HG03442 (cell line): ENCODE results near the gene AGAP1.

Experiments
- ATAC-seq: cut with Tn5 transposase; IDR thresholded peaks from one replicate; pipeline ENCODE4 v1.9.1; 2021; ENCODE audit warnings: mild to moderate bottlenecking, moderate library complexity; ENCODE audit not compliant: unreplicated experiment

AGAP1 gene

DNA sequence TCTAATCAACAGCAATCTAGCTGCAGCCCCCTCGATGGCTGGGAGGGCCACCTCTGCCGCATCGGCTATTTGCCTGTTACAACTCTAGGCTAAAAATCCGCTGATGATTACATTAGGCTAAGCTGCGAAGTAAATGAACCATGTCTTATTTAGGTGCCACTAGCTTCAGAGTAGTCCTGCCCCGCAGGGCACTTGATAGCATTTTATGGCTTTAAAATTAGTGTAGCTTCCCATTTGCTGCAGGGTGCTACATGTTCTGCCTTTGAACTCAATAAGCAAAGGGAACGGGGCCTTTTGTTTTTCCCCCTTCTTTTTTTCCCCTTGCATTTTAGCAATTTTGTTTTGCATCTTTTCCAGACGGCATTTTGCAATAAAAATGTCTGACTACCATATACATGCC lies 404.1 kb downstream of the AGAP1 start:
- ATAC-seq, result no peak

DNA sequence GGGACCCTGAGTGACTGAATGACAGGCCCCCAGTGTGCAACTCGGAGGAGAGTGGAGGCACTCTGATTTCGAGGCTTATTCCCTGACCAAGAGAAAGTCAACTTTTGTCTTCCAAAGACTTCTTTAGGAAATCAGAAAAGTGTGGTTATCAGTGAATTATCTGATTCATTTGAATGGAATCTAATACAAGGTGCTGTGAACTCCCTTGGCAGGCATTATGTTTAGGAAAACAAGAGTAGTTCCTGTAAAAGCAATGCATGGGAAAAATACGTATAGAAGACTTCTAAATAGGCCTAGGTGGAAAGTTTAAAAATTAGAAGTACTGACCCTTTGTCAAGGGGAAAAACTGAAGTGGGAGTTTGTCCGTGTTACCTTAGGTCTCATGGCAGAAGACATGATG lies 404.9 kb downstream of the AGAP1 start:
- no peak for ATAC-seq

DNA sequence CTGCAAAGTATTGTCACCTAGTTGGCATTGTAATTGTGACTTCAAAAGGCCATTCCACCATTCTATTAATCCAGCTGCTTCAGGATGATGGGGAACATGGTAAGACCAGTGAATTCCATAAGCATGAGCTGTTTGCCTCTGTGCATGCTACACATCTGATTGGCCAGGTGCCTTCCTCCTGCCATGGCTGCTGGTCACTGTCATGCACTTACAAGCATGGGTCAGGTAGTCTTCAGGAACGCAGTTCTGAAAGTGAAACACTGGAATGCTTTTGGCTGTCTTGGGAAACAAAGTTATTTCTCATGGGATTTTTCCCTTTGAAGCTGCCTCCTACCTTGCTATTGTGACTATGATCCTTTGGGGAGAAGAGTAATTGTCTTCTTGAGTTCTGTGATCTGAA lies 406.8 kb downstream of the AGAP1 start:
- ATAC-seq, result no peak

DNA sequence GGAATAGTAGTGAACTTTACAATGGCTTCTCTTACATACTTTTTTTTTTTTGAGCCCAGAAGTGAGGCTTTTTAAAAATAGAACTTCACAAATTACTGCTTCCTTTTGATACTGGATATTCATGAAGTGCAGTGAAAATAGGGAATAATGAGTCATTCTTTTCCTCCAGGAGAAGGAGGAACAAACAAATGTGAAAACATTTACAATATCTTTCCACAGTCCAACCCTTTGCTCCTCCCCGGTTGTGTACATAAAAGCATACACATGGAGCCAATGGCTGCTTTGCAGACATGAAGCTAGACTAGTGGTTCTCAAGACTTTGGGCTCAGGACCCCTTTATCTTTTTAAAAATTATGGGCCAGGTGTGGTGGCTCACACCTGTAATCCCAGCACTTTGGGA lies 407.4 kb downstream of the AGAP1 start:
- no peak for ATAC-seq

DNA sequence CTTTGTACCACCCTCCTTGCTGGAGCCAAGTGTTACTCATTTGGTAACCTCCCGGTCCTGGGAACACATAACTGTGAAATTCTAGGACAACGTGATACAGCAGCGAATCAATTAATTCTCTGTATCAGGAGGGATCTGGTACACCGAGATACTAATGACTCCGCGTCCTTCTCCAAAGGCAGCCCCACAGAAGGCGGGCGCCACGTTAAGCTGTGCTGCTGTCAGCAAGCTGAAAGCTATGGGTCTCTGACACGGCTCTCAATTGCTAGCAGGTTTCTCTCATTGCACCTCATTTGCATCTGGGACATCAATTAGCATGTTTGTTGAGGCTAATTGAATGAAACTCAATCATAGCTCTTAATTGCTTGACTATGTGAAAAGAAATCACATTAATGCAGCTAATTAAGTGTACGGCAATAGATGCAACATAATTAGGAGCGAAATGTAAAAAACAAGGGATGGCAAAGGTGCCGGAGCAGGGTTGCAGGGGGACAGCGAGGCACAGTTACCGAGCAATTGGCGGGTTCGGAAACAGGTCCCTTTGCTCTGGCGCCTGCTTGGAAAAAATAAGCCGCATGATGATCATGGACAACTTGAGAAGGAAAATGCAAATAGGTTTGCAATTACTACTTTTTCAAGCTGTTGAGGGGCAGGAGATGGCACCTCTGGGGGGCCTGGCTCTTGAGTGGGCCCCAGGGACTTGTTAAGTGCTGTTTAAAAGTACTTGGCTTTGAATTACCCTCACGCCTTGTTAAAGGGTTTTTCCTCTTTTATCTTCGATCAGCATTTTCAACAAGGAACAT lies 410.1 kb downstream of the AGAP1 start:
- no peak for ATAC-seq

DNA sequence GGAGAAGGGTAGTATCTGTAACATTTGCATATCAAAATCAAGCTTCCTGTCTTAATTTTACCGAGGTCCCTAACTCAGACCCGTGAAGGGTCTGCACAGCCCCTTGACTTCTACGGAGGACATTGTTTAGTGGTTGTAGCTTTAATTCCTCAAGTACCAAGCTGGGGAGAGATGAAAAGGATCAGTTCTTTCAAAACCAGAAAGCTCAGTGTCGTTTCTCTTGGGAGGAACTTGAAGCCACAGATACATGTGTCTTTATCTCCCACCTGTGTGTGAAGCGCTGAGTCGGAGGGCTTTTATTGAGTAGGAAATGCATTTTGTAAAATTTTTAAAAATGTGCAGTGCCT lies 410.7 kb downstream of the AGAP1 start:
- no peak for ATAC-seq

DNA sequence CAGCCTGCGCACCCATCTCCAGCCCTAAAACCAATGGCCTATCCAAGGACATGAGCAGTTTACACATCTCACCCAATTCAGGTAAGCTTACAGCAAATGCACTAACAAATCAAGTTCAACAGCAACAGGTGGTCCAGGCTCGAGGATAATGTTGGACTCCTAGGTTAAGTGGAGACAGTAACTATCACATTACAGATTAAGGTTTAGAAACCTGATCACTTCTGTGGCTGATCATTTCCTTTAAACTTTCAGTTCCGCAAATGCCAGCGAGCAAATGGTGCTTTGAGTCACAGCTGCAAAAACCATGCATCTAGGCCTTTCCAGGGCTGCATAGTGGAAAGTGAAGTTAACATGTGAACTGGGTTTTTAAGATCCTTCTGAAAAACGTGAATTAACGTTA lies 415.0 kb downstream of the AGAP1 start:
- ATAC-seq, result peak; percentile 96

DNA sequence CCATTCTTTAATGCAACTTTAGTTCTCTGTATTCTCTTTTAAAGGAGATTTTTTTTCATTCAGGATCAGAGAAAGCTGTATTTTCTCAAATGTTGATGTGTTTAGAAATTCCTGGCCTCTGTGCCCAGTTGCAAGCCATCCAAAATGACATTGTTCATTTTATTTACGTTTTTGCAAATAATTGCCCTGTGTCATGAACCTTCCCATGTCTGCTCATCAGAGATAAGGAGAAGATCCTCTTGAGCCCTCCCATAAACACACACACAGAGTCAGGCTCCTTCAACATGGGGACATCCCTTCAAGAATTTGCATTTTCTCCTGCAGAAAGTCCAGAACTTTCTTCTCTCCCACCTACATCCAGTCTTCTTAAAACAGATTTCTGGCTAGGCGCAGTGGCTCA lies 415.5 kb downstream of the AGAP1 start:
- no peak for ATAC-seq

DNA sequence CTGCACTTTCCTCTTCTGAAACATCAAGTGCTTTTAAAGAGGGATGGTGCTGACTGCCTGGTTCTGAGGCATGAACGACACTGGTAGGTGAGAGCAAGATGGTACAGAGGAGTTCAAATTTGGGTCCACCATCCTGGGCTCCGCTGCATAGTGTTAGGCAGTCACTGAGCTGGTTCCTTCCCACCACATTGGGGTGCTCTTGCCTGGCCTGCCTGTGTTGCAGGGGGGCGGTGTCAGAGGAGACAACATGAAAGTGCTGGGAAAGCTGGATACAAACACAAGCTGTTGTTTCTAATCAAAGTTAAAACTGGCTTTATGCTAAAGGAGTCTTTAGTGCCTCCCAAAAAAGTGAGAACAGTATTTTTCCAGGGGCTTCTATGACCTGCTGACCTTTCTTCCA lies 416.2 kb downstream of the AGAP1 start:
- no peak for ATAC-seq

DNA sequence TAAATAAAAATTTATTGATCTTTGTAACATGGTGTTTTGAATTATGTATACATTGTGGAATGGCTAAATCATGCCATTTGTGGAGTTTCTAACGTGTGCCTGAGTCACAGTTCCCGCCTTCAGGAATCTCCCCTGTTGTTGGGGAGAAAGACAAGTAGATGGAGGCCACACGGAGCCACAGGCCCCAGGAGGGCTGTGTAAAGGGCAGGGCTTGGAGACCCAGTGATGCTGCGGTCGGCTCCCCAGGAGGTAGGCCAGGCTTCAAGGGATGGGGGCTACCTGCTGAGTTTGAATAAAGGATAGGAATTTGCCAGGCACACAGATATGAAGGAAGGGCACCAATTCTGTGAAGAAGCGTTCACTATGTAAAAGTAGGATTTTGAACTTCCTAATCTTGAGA lies 417.3 kb downstream of the AGAP1 start:
- no peak for ATAC-seq

DNA sequence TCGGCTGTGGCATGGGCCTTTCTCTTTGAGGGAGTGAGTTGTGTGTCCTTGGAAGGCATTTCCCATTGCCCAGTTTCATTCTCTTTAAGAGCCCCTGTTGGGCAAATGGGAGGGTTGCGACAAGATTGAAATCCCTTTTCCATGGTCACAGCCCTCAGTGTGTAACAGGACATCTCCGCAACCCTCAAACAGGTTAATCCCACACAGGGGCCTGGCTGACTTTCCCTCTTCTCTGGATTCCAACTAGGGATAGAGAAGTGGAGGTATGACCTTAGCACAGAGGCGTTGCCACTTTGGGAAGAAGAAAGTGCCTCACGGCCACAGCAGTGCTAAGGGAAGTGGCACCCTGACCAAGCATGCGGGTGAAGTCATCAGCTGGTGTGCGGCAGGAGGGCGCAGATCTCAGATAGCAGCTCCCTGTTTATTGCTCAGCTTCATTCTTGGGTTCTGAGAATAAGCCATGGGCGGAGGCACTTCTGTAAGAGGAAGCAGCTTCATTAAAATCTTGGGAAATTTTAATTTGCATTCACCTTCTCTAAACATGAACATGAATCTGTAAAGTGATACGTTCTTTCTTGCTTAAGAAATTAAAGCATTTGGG lies 417.9 kb downstream of the AGAP1 start:
- ATAC-seq, result no peak

DNA sequence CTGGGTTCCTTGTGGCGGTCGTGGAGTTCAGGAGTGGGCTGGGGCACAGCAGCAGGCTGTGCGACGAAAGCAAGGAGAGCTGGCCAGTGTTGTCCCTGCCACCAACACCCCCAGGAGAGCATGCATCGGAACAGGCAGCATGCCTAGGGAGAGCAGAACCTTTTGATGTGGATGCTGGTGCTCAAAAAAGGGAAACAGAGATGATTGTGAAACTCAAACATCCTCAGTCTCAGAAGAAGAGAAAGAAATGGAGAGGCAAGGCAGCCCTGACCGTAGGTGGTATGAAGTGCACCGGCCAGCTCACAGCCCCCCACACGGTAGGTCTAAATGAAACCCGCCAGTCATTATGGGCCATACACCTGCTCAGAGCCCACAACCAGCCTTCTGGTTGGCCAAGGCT lies 420.9 kb downstream of the AGAP1 start:
- no peak for ATAC-seq

DNA sequence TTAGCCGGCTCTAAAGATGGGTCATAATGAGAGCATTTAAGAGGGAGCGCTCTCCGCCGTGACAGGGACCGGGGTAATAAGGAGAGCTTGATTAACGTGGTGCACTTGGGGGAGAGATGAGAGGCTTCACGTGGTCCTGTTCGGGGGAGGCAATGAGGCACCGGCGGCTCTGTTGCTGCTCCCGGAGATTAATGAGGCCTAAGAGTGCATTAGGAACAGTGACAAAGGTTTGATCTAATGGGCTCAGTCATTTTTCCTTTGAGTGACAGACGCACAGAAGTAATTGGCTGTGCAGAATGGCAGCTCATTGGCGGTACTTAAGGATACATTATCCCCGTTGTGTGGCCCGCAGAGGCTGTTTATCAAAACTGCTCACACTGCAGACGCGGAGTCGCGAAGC lies 423.7 kb downstream of the AGAP1 start:
- ATAC-seq, result no peak

DNA sequence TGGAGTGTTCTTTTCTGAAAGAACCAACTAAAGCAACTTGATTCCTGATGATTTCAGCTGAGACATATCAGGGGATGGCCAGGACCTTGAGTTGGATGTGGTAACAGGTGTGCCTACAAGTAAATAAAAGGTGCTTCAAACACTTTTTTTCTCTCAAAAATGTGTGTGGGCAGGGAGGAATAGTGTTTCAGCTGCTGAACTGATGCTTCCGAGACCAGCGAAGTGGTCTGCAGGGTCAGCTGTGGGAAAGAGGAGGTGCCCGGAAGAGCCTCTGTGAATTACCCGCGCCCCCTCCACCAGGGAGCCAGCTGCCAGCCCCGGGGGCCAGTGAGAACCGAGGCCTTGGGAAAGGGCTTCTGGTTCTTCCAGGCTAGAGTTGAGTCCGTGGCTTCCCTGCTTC lies 425.0 kb downstream of the AGAP1 start:
- no peak for ATAC-seq

DNA sequence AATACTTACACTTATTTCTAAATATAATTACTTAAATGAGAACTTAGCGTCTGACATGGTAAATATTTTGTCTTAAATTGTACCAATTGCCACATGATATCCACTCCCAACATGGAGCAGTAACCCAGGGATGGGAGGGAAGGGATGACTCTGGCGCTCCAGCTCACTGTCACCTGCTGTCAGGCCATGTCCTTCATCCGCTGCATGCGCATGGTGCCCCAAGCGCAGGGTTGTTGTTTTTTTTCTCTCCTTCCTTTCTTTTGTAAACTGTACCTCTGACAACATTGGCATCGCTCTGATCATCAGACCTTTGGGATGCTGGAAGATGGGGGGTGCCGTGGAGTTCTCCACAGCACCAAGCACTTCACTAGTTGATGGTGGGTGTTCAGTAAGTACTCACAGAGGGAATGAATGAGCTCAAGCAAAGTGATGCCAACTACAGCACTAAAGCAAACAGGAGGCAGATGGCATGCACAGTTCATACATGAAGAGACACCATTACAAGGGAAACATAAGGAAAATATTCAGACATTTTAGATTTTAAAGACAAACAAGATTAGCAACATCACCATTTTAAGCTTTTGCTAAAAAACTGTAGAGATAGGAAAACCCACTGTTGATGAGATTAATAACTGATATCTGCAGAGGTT lies 426.5 kb downstream of the AGAP1 start:
- ATAC-seq, result no peak

DNA sequence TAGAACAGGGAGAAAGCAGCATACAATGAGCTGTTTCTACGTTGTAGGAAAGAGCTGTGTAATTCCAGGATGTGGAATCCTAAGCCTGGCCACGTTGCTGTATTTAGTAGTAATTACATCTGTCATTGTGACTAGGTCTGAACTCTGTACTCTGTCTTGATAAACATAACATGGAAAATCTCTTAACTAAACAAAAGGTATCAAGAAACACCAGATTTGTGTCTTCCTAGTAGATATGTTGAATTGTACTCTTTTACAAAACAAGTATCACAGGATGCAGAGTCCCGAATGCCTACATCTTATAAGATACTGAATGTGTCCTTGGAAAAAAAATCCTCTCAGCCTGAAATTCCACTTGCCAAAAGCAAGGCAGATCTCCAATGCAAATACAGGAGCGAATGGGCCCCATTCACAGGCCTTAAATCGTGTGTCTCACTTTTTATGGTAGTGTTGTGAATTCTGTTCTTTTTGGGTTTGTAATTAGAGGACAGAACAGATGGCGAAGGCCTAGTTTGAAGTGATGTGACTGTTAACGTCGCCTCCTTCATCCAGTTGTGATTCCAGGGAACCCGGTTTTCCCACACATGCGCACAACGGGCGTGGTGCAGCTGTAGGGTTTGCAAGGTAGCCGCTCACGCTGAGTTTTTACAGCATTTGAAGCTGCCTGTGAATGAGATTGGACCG lies 427.8 kb downstream of the AGAP1 start:
- ATAC-seq, result no peak

DNA sequence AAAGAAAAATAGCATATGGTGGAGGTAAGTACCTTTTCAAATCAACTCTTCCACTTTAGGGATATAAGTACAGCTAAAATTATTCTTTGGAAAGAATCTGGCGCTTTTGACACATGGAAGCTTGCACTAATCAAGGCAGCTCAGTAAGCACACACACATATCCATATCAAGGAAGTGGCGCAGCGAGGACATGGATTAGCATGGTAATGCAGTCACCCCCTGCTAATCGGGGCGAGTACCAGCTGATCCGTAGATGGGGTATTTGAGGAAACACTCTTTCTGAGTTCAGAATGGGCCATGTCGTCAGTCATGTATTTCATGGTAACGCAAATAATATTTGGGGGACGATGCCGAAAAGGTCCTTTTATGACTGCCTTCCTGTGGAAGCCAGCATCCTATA lies 429.0 kb downstream of the AGAP1 start:
- ATAC-seq, result no peak

DNA sequence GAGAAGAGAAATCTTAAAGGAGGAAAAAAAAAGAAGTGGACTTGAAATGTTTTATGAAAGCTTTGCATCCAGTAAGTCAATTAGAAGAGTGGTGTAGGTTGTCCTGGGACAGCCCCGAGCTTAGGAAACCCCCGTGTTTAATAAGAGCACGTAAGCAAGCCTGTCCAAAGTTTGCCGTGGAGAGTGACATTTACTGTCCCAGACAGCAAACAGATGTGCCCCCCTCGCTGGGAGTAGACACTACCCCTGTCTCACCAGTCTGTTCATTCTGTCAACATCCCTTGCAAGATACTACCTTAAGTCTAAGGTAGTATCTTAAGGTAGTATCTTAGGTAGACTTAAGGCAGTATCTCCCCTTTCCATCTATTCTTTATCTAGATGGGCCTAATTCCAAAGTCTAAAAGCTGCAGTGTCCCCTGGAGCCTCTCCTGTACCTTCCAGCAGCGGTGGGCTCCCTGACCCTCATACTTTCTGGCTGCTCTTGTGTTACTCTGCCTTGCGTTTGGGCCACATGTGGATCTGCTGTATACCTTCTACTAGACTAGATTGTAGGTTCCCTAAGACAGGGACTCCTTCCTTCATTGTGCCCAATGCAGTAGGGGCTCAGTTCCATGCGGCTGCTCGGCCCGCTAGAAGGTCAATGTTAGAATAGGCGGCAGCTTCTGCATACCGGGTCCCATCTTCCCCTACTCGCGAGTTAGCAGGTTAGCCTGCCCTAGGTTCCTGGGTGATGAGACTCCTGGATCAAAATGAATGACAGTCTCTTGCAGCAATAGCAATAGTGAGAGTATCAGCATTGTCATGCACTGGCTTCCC lies 430.2 kb downstream of the AGAP1 start:
- no peak for ATAC-seq

DNA sequence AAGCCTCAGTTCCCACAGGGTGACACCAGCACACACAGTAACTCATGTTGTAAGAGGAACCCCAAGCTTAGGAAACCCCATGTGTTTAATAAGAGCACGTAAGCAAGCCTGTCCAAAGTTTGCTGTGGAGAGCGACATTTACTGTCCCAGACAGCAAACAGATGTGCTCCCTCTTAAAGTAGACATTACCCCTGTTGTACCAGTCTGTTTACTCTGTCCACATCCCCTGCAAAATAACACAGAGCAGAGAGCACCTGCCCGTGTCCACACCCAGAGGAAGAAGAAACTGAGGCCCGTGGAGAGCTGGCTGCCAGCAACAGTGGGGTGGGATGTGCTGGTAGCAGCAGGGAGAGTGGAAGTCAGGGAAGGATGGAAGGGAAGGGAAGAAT lies 430.8 kb downstream of the AGAP1 start:
- no peak for ATAC-seq

DNA sequence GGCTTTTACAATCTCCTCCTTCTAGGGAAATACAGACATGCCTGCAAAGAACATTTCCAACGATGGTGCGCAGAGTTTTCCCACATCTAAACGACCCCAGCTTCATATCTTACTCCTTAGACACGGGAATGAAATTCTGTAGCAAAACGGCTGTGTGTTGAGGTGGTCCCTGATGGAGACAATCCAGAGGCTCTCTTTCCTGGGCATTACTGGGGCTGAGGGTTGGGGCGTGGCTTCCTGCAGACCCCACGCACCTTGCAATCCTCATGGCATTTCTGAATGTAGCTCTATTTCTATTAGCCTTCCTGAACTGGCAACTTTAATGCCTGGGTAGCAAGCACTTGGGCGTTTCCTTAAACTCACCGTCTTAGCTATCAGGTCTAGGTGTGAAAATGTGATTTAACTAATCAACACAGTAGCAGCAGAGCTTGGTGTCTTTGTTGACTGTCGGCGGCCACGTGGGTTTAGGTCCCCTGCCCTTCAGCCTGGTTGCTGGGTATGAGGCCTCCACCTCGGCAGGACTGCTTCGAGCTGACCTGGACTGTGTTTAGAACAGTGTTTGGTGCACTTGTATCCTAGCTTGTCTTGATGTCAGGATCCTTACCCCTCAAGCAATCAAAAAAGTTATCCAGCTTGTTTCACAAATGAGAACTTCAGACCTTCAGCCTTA lies 431.5 kb downstream of the AGAP1 start:
- ATAC-seq, result no peak

DNA sequence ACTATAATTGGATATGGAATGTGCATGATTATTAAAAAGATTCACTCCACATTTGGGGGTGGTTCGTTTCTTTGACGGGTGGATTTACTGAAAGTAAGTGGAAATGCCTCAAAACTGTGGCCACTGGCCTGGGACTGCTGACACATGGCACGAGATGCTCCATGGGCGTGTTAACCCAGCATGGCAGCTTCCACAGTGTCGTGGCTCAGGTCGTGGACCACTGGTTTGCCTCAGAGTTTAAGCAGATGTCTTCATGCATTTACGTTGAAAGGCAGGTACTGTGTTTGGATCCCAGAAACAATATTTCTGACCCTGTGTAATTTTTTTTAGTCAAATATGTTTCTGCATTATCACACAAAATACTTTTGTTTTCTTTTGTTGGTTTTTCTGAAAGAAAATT lies 432.4 kb downstream of the AGAP1 start:
- ATAC-seq, result no peak
